Measurements from ENCODE around the gene PSMD14. TPM values are rescaled to one million over a fixed set of nuclear protein-coding genes. Genes with fewer than 3 reads are reported as not detected.

The PSMD14 gene
- total RNA-seq, 1 experiment from 2014 or later = 118 TPM

GRCh38 chr2:161425728-161426454, 117.7 kb downstream of the PSMD14 start:
- TF ChIP-seq EGR1 (IDR thresholded peaks at IDR 0.05; ENCODE audit: low read depth) (no peak), POLR2AphosphoS5 (IDR thresholded peaks at IDR 0.05; ENCODE audit: low read depth, low read length) (no peak), SIN3A (IDR thresholded peaks at IDR 0.05; ENCODE audit: low read depth) (no peak), RAD21 (IDR thresholded peaks at IDR 0.05; ENCODE audit: low read depth) (no peak), POLR2A (IDR thresholded peaks at IDR 0.05; ENCODE audit: borderline replicate concordance, extremely low read depth, insufficient read depth, insufficient read length) (no peak)
- RAD21 ChIA-PET (ENCODE audit: low non-redundant PET in 1 of 2, low total read pairs in 2 of 2, uncharacterized antibody in 2 of 2, unreplicated experiment in 2 of 2) = no interaction called here
- Histone ChIP-seq H3K9ac (ENCODE audit: low read length) (no peak overlapping the region), H3K4me2 (ENCODE audit: low read length) (no peak overlapping the region), H3K27me3 (ENCODE audit: insufficient read depth, low read length) (no peaks in the 10 kb centered on the region), H4K20me1 (ENCODE audit: insufficient read depth) (no peaks in the 10 kb centered on the region), H3K27ac (ENCODE audit: low read depth, low read length) (no peak overlapping the region), H3K79me2 (ENCODE audit: insufficient read depth, low read length) (no peaks in the 10 kb centered on the region), H3K9me2 (ENCODE audit: insufficient read depth) (no peaks in the 10 kb centered on the region), H3K4me1 (ENCODE audit: control insufficient read depth in 1 of 2, insufficient read depth in 2 of 2, low read length in 2 of 2) (no peaks in the 10 kb centered on the region), H3K36me3 (ENCODE audit: control insufficient read depth in 1 of 2, insufficient read depth in 2 of 2, low read length in 2 of 2) (no peaks in the 10 kb centered on the region), H2AFZ (ENCODE audit: low read depth, low read length, poor library complexity, severe bottlenecking) (no peak overlapping the region), H3K4me3 (replicated peaks in 1 of 2; ENCODE audit: low read depth in 1 of 2, low read length in 2 of 2) (no peak overlapping the region), H3K9me3 (ENCODE audit: control insufficient read depth in 1 of 2, insufficient read depth in 1 of 2, low read depth in 1 of 2, low read length in 2 of 2) (no peaks in the 10 kb centered on the region)
- POLR2A ChIA-PET = no interaction called here
- intact Hi-C loops (cut with micrococcal nuclease) = no loop called here
- ATAC-seq (no peak), DNase-seq (ENCODE audit: low read depth, low spot score) (no peak)
- no TSS peak for BruUV-seq (replicated peaks)
- CTCF ChIA-PET = no interaction called here

DNA sequence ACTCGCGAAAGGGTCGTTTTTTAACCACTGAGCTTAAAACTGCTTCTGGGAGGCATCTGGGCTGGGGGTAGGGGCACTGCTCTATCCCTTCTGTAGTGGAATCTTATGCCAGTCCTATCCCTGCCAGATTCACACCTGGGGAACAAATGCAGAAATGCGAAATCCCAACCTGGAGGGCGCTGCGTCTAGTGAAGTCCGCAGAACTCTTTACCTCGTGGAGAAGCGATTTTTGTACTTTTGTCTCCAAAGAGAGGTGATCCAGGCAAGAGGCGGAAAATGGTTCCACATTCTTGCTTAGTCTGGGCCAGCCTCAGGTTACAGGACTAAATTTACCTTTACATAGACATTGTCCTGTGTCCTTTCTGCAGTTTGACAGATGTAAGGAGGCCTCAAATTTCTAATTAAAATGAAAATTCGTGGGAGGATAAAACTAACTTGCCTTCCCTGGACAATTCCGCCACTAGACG, 118.3 kb downstream of the PSMD14 start:
- no peaks in the 10 kb centered on the region for H3K4me1 ChIP-seq (ENCODE audit: control insufficient read depth in 1 of 2, insufficient read depth in 2 of 2, low read length in 2 of 2)
- H3K9ac ChIP-seq (ENCODE audit: low read length) = no peak overlapping the region
- H3K9me2 ChIP-seq (ENCODE audit: insufficient read depth) = no peaks in the 10 kb centered on the region
- DNase-seq (ENCODE audit: low read depth, low spot score) (no peak), ATAC-seq (no peak)
- no peaks in the 10 kb centered on the region for H3K27me3 ChIP-seq (ENCODE audit: insufficient read depth, low read length)
- H2AFZ ChIP-seq (ENCODE audit: low read depth, low read length, poor library complexity, severe bottlenecking) = no peak overlapping the region
- no peaks in the 10 kb centered on the region for H3K79me2 ChIP-seq (ENCODE audit: insufficient read depth, low read length)
- H4K20me1 ChIP-seq (ENCODE audit: insufficient read depth) = no peaks in the 10 kb centered on the region
- BruUV-seq (replicated peaks) = no TSS peak
- intact Hi-C loops (cut with micrococcal nuclease) = no loop called here
- H3K4me3 ChIP-seq (replicated peaks in 1 of 2; ENCODE audit: low read depth in 1 of 2, low read length in 2 of 2) = no peak overlapping the region
- CTCF ChIA-PET = no interaction called here
- no peaks in the 10 kb centered on the region for H3K9me3 ChIP-seq (ENCODE audit: control insufficient read depth in 1 of 2, insufficient read depth in 1 of 2, low read depth in 1 of 2, low read length in 2 of 2)
- RAD21 ChIA-PET (ENCODE audit: low non-redundant PET in 1 of 2, low total read pairs in 2 of 2, uncharacterized antibody in 2 of 2, unreplicated experiment in 2 of 2) = no interaction called here
- POLR2A ChIA-PET = no interaction called here
- no peak overlapping the region for H3K4me2 ChIP-seq (ENCODE audit: low read length)
- H3K27ac ChIP-seq (ENCODE audit: low read depth, low read length) = no peak overlapping the region
- no peaks in the 10 kb centered on the region for H3K36me3 ChIP-seq (ENCODE audit: control insufficient read depth in 1 of 2, insufficient read depth in 2 of 2, low read length in 2 of 2)
- TF ChIP-seq SIN3A (IDR thresholded peaks at IDR 0.05; ENCODE audit: low read depth) = no peak
- no peak for TF ChIP-seq CBX3 (IDR thresholded peaks at IDR 0.05; ENCODE audit: low read depth)
- no peak for TF ChIP-seq EZH2 (IDR thresholded peaks at IDR 0.05)
- no peak for TF ChIP-seq FOSL1 (IDR thresholded peaks at IDR 0.05; ENCODE audit: low read depth)
- no peak for TF ChIP-seq CTCF (IDR thresholded peaks at IDR 0.05 in 2 of 3, conservative IDR thresholded peaks at IDR 0.05 in 1 of 3; ENCODE audit: borderline replicate concordance in 1 of 3, insufficient read depth in 1 of 3, low read depth in 2 of 3, low read length in 2 of 3)
- TF ChIP-seq, protein P1, sequence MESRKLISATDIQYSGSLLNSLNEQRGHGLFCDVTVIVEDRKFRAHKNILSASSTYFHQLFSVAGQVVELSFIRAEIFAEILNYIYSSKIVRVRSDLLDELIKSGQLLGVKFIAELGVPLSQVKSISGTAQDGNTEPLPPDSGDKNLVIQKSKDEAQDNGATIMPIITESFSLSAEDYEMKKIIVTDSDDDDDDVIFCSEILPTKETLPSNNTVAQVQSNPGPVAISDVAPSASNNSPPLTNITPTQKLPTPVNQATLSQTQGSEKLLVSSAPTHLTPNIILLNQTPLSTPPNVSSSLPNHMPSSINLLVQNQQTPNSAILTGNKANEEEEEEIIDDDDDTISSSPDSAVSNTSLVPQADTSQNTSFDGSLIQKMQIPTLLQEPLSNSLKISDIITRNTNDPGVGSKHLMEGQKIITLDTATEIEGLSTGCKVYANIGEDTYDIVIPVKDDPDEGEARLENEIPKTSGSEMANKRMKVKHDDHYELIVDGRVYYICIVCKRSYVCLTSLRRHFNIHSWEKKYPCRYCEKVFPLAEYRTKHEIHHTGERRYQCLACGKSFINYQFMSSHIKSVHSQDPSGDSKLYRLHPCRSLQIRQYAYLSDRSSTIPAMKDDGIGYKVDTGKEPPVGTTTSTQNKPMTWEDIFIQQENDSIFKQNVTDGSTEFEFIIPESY (IDR thresholded peaks at IDR 0.05; ENCODE audit: extremely low read depth, insufficient replicate concordance, low read length) = no peak
- TF ChIP-seq ELF1 (IDR thresholded peaks at IDR 0.05; ENCODE audit: borderline replicate concordance, low read depth) = no peak
- no peak for TF ChIP-seq CEBPB (IDR thresholded peaks at IDR 0.05; ENCODE audit: low read depth)
- no peak for TF ChIP-seq JUND (IDR thresholded peaks at IDR 0.05)
- TF ChIP-seq, protein P2, sequence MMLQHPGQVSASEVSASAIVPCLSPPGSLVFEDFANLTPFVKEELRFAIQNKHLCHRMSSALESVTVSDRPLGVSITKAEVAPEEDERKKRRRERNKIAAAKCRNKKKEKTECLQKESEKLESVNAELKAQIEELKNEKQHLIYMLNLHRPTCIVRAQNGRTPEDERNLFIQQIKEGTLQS (IDR thresholded peaks at IDR 0.05) = no peak

Measured in HCT116 (cell line).